22Rv1 (cell line): ENCODE data around the gene ASTN2.

ENCODE experiments used
- CTCF ChIP-seq: fragments of 450-650 bp; IDR thresholded peaks from 2 replicates; pipeline ENCODE4 v1.5.1; 2017; ENCODE audit warnings: mild to moderate bottlenecking
- ZFX ChIP-seq: fragments of 450-650 bp; IDR thresholded peaks from 2 replicates; pipeline ENCODE4 v1.6.1; 2017; ENCODE audit warnings: antibody characterized with exemption, borderline replicate concordance

- TF ChIP-seq CTCF (no peak), ZFX (no peak)
Observed at GRCh38 chr9:117043159-117043558, 371.7 kb downstream of the ASTN2 start.
